Astrocyte (in vitro differentiated cells and primary cell): Measurements from ENCODE around the gene ASPSCR1. TPM values are rescaled to one million over a fixed set of nuclear protein-coding genes. Genes with fewer than 3 reads are reported as not detected.
A peak's percentile ranks its signal among the peaks of the same experiment; 100 is the strongest.

ENCODE experiments used
- DNase-seq: peaks from one replicate; pipeline ENCODE4 v3.0.0-alpha.2; 2010; ENCODE audit warnings: low read depth
- FAIRE-seq: peaks from 2 replicates; lab custom pipeline; 2011; peaks lifted over from hg19 to GRCh38; lab: Jason Lieb, UNC
- H2AFZ ChIP-seq: 2 replicates; pipeline ENCODE4 v1.6.0; 2012; ENCODE audit warnings: low read depth, low read length, inconsistent platforms
- H3K27ac ChIP-seq: 2 replicates; pipeline ENCODE4 v1.5.1; 2011; ENCODE audit warnings: low read depth, low read length, inconsistent platforms
- H3K27me3 ChIP-seq: 2 replicates; pipeline ENCODE4 v1.6.0; 2011; ENCODE audit warnings: low read length, inconsistent platforms; ENCODE audit not compliant: insufficient read depth
- H3K36me3 ChIP-seq: 2 replicates; pipeline ENCODE4 v1.5.1; 2011; ENCODE audit warnings: low read length, inconsistent platforms; ENCODE audit not compliant: insufficient read depth
- H3K4me1 ChIP-seq: 2 replicates; pipeline ENCODE4 v1.5.1; 2011; ENCODE audit warnings: low read length, inconsistent platforms; ENCODE audit not compliant: insufficient read depth
- H3K4me2 ChIP-seq: 2 replicates; pipeline ENCODE4 v1.6.0; 2012; ENCODE audit warnings: low read length, inconsistent platforms
- H3K4me3 ChIP-seq: 2 replicates; pipeline ENCODE4 v1.5.1; 2011; ENCODE audit warnings: low read depth, mild to moderate bottlenecking, low read length, inconsistent platforms; ENCODE audit not compliant: insufficient read depth
- H3K79me2 ChIP-seq: 2 replicates; pipeline ENCODE4 v1.6.0; 2012; ENCODE audit warnings: mild to moderate bottlenecking, low read length, inconsistent platforms; ENCODE audit not compliant: insufficient read depth
- H3K9ac ChIP-seq: 2 replicates; pipeline ENCODE4 v1.6.0; 2012; ENCODE audit warnings: mild to moderate bottlenecking, low read length, inconsistent platforms
- H3K9me3 ChIP-seq: 2 replicates; pipeline ENCODE4 v1.5.1; 2012; ENCODE audit warnings: low read depth, mild to moderate bottlenecking, low read length, inconsistent platforms; ENCODE audit not compliant: insufficient read depth
- H4K20me1 ChIP-seq: 2 replicates; pipeline ENCODE4 v1.6.0; 2012; ENCODE audit warnings: low read length, inconsistent platforms; ENCODE audit not compliant: insufficient read depth
- H3K27ac Mint-ChIP-seq: one replicate; pipeline ENCODE4 v1.8.0; 2021; ENCODE audit warnings: mild to moderate bottlenecking, mixed read lengths; ENCODE audit not compliant: unreplicated experiment
- H3K27me3 Mint-ChIP-seq: one replicate; pipeline ENCODE4 v1.8.0; 2021; ENCODE audit warnings: low read depth, mixed read lengths; ENCODE audit not compliant: unreplicated experiment
- H3K36me3 Mint-ChIP-seq: one replicate; pipeline ENCODE4 v1.8.0; 2021; ENCODE audit warnings: low read depth, mixed read lengths; ENCODE audit not compliant: unreplicated experiment
- H3K4me1 Mint-ChIP-seq: one replicate; pipeline ENCODE4 v1.8.0; 2021; ENCODE audit warnings: low read depth, mixed read lengths; ENCODE audit not compliant: unreplicated experiment
- H3K4me3 Mint-ChIP-seq: one replicate; pipeline ENCODE4 v1.8.0; 2021; ENCODE audit warnings: mild to moderate bottlenecking, moderate library complexity, mixed read lengths; ENCODE audit not compliant: unreplicated experiment
- H3K9me3 Mint-ChIP-seq: one replicate; pipeline ENCODE4 v1.8.0; 2021; ENCODE audit warnings: mild to moderate bottlenecking, mixed read lengths; ENCODE audit not compliant: unreplicated experiment
- CTCF ChIP-seq: IDR thresholded peaks from 2 replicates; pipeline ENCODE4 v1.5.1; 2011; ENCODE audit warnings: low read depth, mild to moderate bottlenecking, inconsistent platforms, low read length, moderate library complexity; ENCODE audit not compliant: insufficient read depth
- EZH2 ChIP-seq: IDR thresholded peaks from 2 replicates; pipeline ENCODE4 v1.6.1; 2012; ENCODE audit warnings: mild to moderate bottlenecking, low read length, inconsistent platforms; ENCODE audit not compliant: insufficient read depth
- total RNA-seq: library from RNA; stranded (reverse); gene quantifications from 2 replicates; pipeline ENCODE4 v1.2.1, GENCODE V29; 2021

The ASPSCR1 gene
- total RNA-seq, 1 donor from 2014 or later: 25.5 TPM

- H3K9me3 ChIP-seq: no peaks in the 10 kb centered on the region
- TF ChIP-seq EZH2: no peak
- peak; percentile 41 for TF ChIP-seq CTCF
- H3K4me2 ChIP-seq: no peak overlapping the region
- H3K27ac ChIP-seq: no peak overlapping the region
- peaks cover 27% of the 10 kb centered on the region for H4K20me1 ChIP-seq
- H3K27me3 ChIP-seq: no peaks in the 10 kb centered on the region
- no peaks in the 10 kb centered on the region for H3K9me3 Mint-ChIP-seq
- no peaks in the 10 kb centered on the region for H3K27me3 Mint-ChIP-seq
- no peak overlapping the region for H2AFZ ChIP-seq
- H3K27ac Mint-ChIP-seq: no peak overlapping the region
- FAIRE-seq (no peak), DNase-seq (no peak)
- H3K4me1 Mint-ChIP-seq: no peaks in the 10 kb centered on the region
- H3K36me3 Mint-ChIP-seq: no peaks in the 10 kb centered on the region
- peaks cover 15% of the 10 kb centered on the region for H3K79me2 ChIP-seq
- H3K4me3 Mint-ChIP-seq: no peak overlapping the region
- peaks cover 23% of the 10 kb centered on the region for H3K4me1 ChIP-seq
- H3K36me3 ChIP-seq: no peaks in the 10 kb centered on the region
- no peak overlapping the region for H3K4me3 ChIP-seq
- H3K9ac ChIP-seq: no peak overlapping the region
These were observed 42.5 kb downstream of the ASPSCR1 start for GRCh38 chr17:82019690-82020571.

GRCh38 chr17:82020572-82021106, 43.2 kb downstream of the ASPSCR1 start:
- DNase-seq (no peak), FAIRE-seq (no peak)

More at GRCh38 chr17:82020572-82021106, 43.2 kb downstream of the ASPSCR1 start:
- TF ChIP-seq CTCF (no peak), EZH2 (no peak)
- no peaks in the 10 kb centered on the region for H3K27me3 Mint-ChIP-seq
- no peaks in the 10 kb centered on the region for H3K9me3 Mint-ChIP-seq
- no peaks in the 10 kb centered on the region for H3K4me1 Mint-ChIP-seq
- H3K4me3 Mint-ChIP-seq: peak overlapping the region; percentile 50
- H4K20me1 ChIP-seq: peaks cover 27% of the 10 kb centered on the region
- no peaks in the 10 kb centered on the region for H3K9me3 ChIP-seq
- H3K27me3 ChIP-seq: no peaks in the 10 kb centered on the region
- no peak overlapping the region for H3K4me3 ChIP-seq
- H3K36me3 ChIP-seq: no peaks in the 10 kb centered on the region
- H3K9ac ChIP-seq: no peak overlapping the region
- H3K4me2 ChIP-seq: peak overlapping the region; percentile 99
- no peak overlapping the region for H3K27ac ChIP-seq
- peaks cover 23% of the 10 kb centered on the region for H3K4me1 ChIP-seq
- H3K27ac Mint-ChIP-seq: no peak overlapping the region
- no peaks in the 10 kb centered on the region for H3K36me3 Mint-ChIP-seq
- peaks cover 15% of the 10 kb centered on the region for H3K79me2 ChIP-seq
- no peak overlapping the region for H2AFZ ChIP-seq
